Measurements from ENCODE around the gene SLC6A12.

The SLC6A12 gene

DNA sequence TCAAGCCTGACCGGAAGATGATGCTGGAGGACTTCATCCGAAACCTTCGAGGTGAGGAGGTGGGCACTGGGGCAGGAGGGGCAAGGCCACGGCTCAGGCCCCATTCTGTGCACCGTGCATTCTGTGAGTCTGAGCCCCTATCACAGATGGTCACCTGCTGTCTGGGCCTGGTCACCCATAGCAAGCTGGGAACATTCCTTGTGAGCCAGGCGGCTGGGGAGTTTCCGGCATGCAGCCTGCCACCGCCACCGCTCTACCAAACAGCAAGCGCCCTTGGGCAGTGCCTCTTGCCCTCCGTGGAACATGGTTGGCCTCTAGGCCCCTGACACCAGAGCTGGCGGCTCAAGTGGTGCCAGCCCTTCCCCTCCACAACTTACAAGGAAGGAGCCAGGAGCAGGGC lies 56.3 kb downstream of the SLC6A12 start:
- H3K9me3 ChIP-seq = no peaks in the 10 kb centered on the region
- no peaks in the 10 kb centered on the region for H3K4me1 ChIP-seq
- TF ChIP-seq, protein P1, sequence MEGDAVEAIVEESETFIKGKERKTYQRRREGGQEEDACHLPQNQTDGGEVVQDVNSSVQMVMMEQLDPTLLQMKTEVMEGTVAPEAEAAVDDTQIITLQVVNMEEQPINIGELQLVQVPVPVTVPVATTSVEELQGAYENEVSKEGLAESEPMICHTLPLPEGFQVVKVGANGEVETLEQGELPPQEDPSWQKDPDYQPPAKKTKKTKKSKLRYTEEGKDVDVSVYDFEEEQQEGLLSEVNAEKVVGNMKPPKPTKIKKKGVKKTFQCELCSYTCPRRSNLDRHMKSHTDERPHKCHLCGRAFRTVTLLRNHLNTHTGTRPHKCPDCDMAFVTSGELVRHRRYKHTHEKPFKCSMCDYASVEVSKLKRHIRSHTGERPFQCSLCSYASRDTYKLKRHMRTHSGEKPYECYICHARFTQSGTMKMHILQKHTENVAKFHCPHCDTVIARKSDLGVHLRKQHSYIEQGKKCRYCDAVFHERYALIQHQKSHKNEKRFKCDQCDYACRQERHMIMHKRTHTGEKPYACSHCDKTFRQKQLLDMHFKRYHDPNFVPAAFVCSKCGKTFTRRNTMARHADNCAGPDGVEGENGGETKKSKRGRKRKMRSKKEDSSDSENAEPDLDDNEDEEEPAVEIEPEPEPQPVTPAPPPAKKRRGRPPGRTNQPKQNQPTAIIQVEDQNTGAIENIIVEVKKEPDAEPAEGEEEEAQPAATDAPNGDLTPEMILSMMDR (IDR thresholded peaks at IDR 0.05) = no peak
- H3K36me3 ChIP-seq = no peaks in the 10 kb centered on the region
- DNase-seq = no peak
- intact Hi-C loops (cut with DNase I; ENCODE audit: low total_unique reads) = no loop called here
- H3K4me3 ChIP-seq = no peak overlapping the region
- H3K27ac ChIP-seq = no peak overlapping the region
- H3K27me3 ChIP-seq = peaks cover 0 to 21% of the 10 kb centered on the region in 2 donors

DNA sequence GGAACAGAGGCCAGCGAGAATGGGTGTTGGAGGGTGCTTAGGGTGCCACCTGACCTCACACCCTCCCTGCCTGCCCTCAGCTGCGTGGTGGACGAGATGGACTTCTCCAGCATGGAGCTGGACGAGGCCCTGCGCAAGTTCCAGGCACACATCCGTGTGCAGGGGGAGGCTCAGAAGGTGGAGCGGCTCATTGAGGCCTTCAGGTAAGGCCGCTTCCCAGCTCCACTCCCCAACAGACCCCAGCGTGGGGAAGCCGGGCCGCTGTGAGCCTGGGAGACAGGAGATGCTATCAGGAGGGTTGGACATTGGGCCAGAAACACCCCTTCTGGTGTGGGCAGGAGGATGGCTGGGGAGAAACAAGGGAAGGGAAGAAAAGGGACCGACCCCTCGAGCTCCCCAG lies 57.0 kb downstream of the SLC6A12 start:
- H3K9me3 ChIP-seq = no peaks in the 10 kb centered on the region
- H3K36me3 ChIP-seq = no peaks in the 10 kb centered on the region
- no peaks in the 10 kb centered on the region for H3K4me1 ChIP-seq
- H3K4me3 ChIP-seq = no peak overlapping the region
- H3K27me3 ChIP-seq = peaks cover 0 to 20% of the 10 kb centered on the region in 2 donors
- no peak overlapping the region for H3K27ac ChIP-seq
- intact Hi-C loops (cut with DNase I; ENCODE audit: low total_unique reads) = no loop called here
- TF ChIP-seq, protein P1 (IDR thresholded peaks at IDR 0.05) = no peak
- DNase-seq = no peak

DNA sequence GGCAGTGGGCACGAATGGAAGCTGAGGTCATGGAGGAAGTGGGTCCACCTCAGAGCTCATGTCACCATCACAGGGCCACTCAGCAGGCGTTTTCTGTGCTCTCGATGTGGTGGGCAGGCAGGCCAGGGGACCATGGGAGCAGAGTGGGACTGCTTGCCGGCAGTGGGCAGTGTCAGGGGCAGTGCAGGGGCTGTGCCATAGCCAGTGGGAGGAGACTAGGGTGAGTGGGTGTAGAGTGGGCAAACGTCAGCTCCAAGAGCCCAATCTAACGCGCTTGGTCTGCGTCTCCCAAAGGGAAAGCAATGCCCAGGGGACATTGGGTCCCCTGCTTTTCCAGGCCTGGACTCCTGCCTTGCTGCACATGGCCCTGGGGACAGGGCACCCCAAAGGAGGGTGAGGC lies 58.3 kb downstream of the SLC6A12 start:
- no peaks in the 10 kb centered on the region for H3K4me1 ChIP-seq
- no peaks in the 10 kb centered on the region for H3K36me3 ChIP-seq
- no peaks in the 10 kb centered on the region for H3K9me3 ChIP-seq
- no peak overlapping the region for H3K27ac ChIP-seq
- intact Hi-C loops (cut with DNase I; ENCODE audit: low total_unique reads) = no loop called here
- DNase-seq = no peak
- H3K27me3 ChIP-seq = peaks cover 0 to 20% of the 10 kb centered on the region in 2 donors
- H3K4me3 ChIP-seq = no peak overlapping the region
- TF ChIP-seq, protein P1 (IDR thresholded peaks at IDR 0.05) = no peak

DNA sequence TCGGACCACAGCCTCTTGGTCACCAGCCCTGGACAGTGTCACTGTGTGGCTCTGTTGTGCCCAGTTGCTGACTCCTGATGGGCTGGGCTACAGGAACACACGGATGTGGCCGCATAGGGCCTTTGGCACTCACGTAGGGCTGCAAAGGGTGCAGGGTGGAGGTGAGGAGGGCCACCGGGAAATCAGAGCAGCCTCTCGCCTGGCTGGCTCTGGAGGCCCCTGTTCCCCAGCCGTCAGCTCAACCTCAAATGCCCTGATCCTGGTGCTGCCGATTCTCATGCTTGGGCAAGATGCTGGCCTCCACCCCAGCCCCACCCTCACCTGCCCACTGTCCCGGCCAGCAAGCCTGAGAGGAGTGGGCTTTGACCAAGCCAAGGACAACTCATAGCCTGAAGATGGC lies 59.0 kb downstream of the SLC6A12 start:
- TF ChIP-seq, protein P1 (IDR thresholded peaks at IDR 0.05) = no peak
- H3K9me3 ChIP-seq = no peaks in the 10 kb centered on the region
- no peak for DNase-seq

DNA sequence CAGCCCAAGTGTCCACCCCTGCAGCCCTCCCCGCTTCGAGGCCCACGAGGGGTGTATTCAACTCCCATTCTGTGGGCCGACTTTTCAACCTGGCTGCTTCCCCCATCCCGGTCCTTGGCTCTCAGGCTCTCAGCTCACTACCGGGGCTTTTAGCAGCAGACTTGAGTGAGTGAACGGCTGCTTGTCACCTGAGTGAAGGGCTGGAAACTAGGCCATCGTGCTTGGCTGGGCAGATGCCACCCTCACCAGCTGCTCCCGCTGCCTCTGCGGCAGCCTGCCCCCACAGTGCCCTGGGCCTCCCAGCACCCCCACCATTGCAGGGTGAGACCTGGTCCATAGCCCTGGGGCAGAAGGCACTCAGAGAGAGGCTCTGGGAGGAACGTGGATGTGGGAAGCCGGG lies 59.9 kb downstream of the SLC6A12 start:
- Histone ChIP-seq H3K4me1 (no peaks in the 10 kb centered on the region), H3K9me3 (no peaks in the 10 kb centered on the region), H3K27me3 (peaks cover 0 to 20% of the 10 kb centered on the region in 2 donors), H3K36me3 (no peaks in the 10 kb centered on the region), H3K27ac (no peak overlapping the region), H3K4me3 (no peak overlapping the region)
- intact Hi-C loops (cut with DNase I; ENCODE audit: low total_unique reads) = no loop called here
- DNase-seq = no peak
- TF ChIP-seq, protein P1 (IDR thresholded peaks at IDR 0.05) = no peak

More for the DNA sequence above, 59.0 kb downstream of the SLC6A12 start:
- Histone ChIP-seq H3K4me1 (no peaks in the 10 kb centered on the region), H3K36me3 (no peaks in the 10 kb centered on the region), H3K4me3 (no peak overlapping the region), H3K27ac (no peak overlapping the region), H3K27me3 (peaks cover 0 to 20% of the 10 kb centered on the region in 2 donors)
- intact Hi-C loops (cut with DNase I; ENCODE audit: low total_unique reads) = no loop called here
